Measurements from ENCODE around the gene VASH2.

DNA sequence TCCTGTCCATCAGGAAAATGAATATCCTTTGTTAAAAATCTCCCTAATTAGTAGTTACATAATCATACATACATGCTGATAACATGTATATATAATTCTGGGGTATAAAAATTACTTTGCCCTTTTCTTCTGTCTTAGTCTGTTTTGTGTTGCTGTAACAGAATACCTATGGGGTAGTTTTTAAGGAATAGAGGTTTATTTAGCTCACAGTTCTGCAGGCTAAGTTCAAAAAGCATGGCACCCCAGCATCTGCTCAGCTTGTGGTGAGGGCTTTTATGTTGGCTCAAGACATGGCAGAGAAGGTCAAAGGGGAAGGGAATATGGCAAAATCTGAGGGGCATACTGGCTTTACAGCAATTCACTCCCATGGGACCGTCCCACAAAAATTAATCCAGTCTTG is 84.4 kb downstream of the VASH2 start:
- TF ChIP-seq CTCF (IDR thresholded peaks at IDR 0.05) (no peak), POLR2AphosphoS5 (IDR thresholded peaks at IDR 0.05) (no peak), POLR2A (IDR thresholded peaks at IDR 0.05) (no peak)

Data from breast epithelium (tissue), 3 donors.